ENCODE data around the gene WWTR1.

WWTR1 gene

GRCh38 chr3:149657926-149658743 is at the start of gene WWTR1:
Gene WWTR1 (minus strand): TSS chr3:149658025. CDS start chr3:149657306, 719 bp downstream.
- peak; percentile 98 for DNase-seq (ENCODE audit: low read depth)

GRCh38 chr3:149706905-149707304 is 49.1 kb upstream of the WWTR1 start:
- DNase-seq (ENCODE audit: low read depth): no peak

DNA sequence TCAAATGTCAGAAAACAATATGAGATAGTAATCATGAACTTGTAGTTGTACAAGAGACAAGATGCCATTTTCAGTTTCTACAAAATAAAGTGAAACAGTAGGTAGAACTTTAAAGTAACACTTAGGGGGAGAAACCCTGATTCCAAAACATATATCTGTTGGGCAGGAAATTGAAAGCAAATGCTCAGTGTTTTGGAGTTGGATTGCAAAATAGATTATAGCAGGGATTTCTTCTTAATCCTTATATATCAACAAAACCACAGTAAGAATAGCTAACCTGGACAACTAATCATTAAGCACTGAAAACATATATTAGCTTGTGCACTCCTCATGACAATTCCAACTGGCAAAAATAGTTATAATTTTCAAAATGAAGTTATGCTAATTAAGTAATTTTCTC is 47.6 kb upstream of the WWTR1 start:
- DNase-seq (ENCODE audit: low read depth): no peak

DNA sequence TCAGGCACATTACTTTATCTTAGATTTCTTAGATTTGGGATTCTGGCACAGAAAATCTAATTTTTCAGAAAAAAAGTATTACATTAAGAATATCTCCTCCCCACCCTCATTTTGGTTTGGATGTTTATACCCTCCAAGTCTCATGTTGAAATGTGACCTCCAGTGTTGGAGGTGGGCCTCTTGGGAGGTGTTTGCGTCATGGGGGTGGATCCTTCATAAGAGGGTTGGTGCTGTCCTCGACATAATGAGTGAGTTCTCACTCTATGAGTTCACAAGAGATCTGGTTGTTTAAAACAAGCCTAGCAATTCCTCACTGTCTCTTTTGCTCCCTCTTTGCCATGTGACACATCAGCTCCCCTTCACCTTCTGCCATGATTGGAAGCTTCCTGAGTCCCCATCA is 45.6 kb upstream of the WWTR1 start:
- peak; percentile 26 for DNase-seq (ENCODE audit: low read depth)

DNA sequence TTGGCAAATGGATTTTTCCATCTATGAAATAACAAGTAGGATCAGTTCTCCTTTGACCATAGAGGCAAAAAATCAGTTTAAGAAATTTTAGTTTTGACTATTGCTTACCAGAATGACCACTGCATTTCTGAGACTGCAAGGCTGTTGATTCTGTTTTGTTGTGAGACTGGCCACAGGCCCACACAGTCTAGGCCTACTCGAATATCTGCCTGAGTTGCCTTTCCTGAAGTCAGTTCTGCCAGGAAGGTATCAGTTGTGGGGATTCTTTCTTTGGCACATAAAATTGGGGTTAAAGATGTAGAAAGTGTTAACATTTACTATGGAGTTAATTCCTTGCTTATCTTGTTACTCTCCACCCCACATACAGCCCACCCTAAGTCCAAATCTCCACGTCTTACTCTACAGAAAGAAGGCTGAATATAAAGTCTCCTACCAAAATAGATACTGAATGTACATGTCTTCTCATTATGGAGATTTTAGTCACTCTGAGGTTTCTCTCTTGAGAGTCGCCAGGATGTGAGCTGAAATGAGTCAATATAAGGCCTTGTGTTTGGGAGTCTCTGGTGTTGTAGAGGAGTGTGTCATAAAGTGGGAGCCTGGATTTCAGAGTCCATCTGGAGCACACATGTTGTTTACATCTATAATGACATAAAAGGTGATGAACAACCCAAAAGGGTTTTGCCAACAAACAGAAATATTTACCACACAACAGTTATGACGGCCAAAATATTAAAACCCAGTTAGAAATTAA is 45.0 kb upstream of the WWTR1 start:
- DNase-seq (ENCODE audit: low read depth): peak; percentile 87

GRCh38 chr3:149701977-149702350 is 44.1 kb upstream of the WWTR1 start:
- DNase-seq (ENCODE audit: low read depth): no peak

DNA sequence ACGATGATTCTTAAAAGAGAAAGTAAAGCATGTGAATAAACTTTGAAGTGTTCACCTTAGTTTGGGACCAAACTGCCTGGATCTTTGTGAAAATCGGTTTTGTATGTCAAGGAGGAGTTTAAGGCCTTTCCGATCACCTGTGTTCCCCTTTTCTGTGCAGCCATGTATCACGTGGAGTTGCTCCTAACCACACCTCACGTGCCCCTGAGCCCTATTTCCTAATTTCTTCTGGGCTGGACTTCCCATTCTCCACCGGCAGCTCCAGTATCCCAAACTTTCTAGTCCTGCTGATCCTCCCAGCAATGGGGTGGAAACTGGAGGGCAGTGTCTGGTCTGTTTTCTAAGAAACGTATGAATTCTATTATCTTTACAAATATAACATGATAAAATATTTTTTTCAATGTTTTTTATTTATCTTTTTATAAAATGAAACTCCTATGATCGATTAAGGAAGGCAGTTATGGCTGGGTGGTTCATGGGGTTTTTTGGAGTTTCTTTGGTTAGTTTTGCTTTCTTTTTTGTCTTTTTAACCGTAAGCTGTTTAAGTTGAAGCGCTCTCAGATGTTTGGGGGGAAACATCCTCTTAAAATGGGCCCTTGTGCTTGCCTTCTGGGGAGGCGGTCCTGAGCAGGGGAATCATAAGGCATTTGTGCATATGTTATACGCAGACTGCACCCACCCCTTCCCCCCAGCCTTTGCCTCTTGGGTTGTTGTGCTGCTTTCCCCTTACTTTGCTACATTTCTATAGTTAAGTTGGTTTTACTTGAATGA is 43.6 kb upstream of the WWTR1 start:
- DNase-seq (ENCODE audit: low read depth): no peak

DNA sequence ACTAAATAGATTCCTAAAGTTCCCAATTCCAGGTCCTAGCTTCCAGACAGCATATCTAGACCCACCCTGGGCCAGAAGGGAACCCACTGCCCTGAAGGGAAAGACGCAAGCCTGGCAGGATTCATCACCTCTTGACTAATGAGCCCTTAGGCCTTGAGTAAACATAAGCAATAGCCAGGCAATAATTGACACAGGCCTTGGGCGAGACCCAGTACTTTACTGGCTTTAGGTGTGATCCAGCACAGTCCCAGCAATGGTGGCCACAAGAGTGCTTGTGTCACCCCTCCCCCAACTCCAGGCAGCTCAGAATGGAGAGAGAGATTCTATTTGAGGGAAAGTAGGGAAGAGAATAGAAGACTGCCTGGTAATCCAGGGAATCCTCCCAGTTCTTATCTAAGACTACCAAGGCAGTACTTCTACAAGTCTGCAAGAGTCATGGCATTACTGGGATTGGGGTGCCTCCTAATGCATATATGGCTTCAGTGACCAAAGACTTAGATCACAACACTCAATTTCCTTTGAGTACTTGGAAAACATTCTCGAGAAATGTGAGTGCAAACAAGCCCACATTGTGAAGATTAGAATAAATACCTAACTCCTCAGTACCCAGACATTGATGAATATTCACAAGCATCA is 30.4 kb upstream of the WWTR1 start:
- DNase-seq (ENCODE audit: low read depth): no peak

DNA sequence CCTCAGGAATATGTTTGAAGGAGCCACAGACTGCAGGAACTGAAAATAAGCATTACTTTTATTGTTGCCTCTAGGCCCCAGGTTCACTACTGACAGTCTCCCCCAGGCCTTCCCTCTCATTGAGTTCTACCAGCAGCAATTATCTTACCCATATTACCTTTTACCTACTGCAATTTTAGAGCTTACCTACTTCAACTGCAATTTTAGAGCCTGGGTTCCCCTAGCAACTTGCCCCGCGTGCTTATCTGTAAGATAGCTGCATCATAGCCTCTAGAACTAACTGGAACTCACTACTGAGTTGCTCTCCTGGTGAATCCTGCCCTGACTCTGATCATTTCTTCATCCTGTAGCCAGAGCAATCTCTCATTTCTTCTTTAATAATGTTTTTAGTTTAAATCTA is 29.2 kb upstream of the WWTR1 start:
- no peak for DNase-seq (ENCODE audit: low read depth)

- peak; percentile 12 for DNase-seq (ENCODE audit: low read depth)
These were observed 20.6 kb upstream of the WWTR1 start for GRCh38 chr3:149678351-149678950.

DNA sequence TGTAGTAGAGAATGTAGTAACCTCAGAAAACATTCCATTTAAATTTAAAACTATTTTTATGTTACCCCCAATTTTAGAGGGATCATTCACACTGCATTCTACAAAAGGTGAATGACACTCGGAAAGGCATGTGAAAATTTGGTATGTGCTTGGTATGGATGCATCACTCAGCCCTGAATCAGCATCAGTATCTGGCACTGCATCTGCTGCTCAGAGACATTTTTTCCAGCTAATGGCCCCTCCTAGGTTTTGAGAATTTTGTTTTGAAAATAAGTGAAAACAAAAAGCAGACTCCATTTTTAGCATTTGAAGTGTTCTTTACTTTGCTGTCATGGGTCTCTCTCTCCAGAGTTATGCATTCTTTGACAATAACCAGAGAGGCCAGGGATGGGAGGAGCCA is 15.6 kb upstream of the WWTR1 start:
- peak; percentile 76 for DNase-seq (ENCODE audit: low read depth)

DNA sequence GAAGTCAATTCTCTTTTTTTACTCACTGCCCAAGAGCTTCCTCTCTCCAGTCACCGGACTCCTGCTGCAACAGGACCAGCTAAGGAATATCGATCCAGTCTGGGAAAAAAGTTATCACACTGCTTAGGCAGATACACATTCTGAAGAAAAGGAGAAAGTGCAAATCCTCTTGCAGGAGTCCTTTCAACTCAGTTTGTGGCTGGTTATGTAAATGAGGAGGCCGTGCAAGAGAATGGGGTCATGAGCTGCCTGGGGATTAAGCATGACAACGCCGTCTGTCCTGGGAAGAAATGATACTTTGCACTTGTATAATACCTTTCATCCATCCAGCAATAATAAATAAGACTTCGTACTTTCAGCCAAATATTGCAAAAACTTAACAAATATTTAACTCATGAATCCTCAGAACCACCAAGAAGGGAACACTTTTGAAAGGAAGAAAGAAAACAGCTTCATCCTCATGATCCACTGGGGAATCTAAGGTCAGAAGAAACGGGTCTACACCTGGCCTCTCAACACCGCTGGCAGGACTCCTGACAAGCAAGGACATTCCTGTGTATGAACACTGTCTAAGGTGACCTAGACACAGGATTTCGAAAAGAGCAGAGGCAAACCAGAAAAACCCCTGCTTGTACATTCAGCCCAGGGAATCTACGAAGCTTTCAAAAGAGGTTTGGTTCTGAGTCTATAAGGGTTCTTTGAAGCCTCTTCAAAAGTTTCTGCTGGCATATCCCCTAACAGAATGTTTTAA is 13.1 kb upstream of the WWTR1 start:
- no peak for DNase-seq (ENCODE audit: low read depth)

- no peak for DNase-seq (ENCODE audit: low read depth)
These were observed 9.8 kb upstream of the WWTR1 start for GRCh38 chr3:149667576-149667975.

- no peak for DNase-seq (ENCODE audit: low read depth)
These were observed 6.1 kb upstream of the WWTR1 start for GRCh38 chr3:149663966-149664365.

GRCh38 chr3:149662240-149662887 is 4.5 kb upstream of the WWTR1 start:
- peak; percentile 35 for DNase-seq (ENCODE audit: low read depth)

- no peak for DNase-seq (ENCODE audit: low read depth)
These were observed 2.6 kb upstream of the WWTR1 start for GRCh38 chr3:149660462-149660861.

- DNase-seq (ENCODE audit: low read depth): no peak
These were observed 1.1 kb upstream of the WWTR1 start for GRCh38 chr3:149658744-149659497.

DNA sequence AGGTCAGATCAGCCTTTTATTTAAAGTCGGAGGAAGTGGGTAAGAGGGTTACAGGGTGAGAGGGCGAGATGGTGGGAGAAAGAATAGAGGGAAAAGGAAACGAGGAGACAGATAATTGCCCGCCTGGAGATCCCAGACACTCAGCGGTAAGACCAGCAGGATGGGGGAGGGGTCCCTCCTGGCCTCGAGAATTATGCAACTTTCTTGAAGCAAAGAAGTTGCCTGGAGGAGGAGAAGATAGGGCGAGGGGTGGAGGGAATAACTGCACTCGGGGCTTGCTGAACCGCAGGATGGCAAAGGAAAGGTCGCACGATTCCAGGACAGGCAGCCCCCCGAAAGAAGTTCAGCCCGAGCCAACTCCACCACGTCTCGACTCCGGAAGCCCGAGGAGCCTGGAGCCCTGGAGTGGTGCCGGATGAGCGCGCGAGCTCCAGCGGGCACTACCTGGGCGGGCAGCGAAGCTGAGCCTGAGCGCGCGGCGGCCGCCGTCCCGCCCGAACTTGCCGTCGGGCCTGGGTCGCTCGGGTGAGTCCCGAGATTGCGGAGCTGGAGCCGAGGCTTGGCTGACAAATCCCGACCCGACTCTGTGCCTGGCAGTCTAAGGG is 402 bp downstream of the WWTR1 start:
- peak; percentile 71 for DNase-seq (ENCODE audit: low read depth)

- peak; percentile 50 for DNase-seq (ENCODE audit: low read depth)
These were observed 1.8 kb downstream of the WWTR1 start for GRCh38 chr3:149655826-149656574.
